Measurements from ENCODE around the gene FADS3.

DNA sequence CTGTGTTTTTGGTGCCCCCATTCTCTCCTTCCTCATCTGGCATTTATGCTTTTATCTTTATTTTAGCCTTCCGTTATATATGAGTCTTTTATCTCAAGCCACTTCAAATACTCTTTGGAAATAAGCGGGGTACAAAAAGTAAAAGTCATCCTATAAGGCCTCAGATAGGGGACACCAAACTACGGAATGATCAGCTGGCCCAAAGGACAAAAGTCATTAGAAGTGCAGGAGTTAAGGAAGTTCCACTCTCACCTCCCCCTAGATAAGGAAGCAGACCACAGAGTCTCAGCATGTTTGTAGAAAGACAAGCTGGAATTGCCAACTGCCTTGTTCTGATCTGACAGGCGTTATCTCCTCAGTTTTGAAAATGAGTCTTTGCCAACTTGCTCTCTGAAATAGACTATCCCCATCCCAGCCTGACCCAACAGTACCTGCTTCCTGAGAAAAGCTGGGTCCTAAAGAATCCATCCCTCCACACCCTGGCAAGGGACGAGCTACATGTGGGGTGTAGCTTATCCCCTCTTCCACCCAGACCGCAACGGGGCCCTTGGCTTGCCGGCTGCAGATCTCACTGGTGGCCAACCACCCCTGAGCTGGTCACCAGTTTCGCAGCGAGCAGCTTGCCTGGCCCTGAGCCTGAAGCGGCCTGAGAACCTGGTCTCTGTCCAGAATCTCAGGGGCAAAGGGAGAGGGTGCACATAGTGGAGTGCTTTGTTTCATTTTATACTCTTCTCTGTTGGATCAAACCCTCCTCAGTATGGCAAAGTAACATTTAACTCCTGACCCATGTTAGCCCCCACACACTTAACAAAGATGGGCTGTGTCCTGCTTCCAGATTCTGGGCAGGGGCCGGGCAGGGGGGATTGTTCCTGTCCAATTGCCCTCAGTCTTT lies 49.5 kb downstream of the FADS3 start:
- TF ChIP-seq, protein P1, sequence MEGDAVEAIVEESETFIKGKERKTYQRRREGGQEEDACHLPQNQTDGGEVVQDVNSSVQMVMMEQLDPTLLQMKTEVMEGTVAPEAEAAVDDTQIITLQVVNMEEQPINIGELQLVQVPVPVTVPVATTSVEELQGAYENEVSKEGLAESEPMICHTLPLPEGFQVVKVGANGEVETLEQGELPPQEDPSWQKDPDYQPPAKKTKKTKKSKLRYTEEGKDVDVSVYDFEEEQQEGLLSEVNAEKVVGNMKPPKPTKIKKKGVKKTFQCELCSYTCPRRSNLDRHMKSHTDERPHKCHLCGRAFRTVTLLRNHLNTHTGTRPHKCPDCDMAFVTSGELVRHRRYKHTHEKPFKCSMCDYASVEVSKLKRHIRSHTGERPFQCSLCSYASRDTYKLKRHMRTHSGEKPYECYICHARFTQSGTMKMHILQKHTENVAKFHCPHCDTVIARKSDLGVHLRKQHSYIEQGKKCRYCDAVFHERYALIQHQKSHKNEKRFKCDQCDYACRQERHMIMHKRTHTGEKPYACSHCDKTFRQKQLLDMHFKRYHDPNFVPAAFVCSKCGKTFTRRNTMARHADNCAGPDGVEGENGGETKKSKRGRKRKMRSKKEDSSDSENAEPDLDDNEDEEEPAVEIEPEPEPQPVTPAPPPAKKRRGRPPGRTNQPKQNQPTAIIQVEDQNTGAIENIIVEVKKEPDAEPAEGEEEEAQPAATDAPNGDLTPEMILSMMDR (conservative IDR thresholded peaks at IDR 0.05) = no peak
- no peak for TF ChIP-seq ZFX (IDR thresholded peaks at IDR 0.05)

Data from C4-2B (cell line).